ENCODE measurements around the gene ADD3.

DNA sequence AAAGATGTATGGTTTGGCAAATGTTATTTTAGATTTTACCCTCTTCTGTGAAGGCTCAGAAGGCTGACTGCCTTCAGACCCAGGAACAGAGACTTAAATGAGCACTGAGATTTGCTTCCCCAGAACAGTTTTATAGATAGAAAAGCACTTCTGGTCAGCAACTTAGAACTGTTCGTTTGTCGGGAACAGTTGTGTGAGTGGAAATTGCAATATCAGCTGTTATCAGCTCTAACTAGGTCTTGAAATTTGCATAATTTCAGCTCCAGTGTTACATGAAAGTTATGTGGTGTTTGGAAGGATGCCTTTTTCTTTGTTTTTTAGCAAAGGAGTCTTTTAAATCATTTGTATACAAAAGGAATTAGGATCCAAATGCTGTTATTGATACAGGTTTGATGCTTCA lies 115.8 kb downstream of the ADD3 start:
- TF ChIP-seq, protein P1, sequence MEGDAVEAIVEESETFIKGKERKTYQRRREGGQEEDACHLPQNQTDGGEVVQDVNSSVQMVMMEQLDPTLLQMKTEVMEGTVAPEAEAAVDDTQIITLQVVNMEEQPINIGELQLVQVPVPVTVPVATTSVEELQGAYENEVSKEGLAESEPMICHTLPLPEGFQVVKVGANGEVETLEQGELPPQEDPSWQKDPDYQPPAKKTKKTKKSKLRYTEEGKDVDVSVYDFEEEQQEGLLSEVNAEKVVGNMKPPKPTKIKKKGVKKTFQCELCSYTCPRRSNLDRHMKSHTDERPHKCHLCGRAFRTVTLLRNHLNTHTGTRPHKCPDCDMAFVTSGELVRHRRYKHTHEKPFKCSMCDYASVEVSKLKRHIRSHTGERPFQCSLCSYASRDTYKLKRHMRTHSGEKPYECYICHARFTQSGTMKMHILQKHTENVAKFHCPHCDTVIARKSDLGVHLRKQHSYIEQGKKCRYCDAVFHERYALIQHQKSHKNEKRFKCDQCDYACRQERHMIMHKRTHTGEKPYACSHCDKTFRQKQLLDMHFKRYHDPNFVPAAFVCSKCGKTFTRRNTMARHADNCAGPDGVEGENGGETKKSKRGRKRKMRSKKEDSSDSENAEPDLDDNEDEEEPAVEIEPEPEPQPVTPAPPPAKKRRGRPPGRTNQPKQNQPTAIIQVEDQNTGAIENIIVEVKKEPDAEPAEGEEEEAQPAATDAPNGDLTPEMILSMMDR (IDR thresholded peaks at IDR 0.05) = no peak
- no peak for TF ChIP-seq POLR2A (IDR thresholded peaks at IDR 0.05)

Measured in body of pancreas (tissue), 4 donors.